IPS DF 6.9 (cell line): ENCODE results near the gene ABCC12.

Source experiments
- DNase-seq: peaks from one replicate; pipeline ENCODE4 v3.0.0-alpha.2; 2013; ENCODE audit warnings: low read depth, low spot score
- H3K27ac ChIP-seq: one replicate; pipeline ENCODE4 v1.5.1; 2013; ENCODE audit warnings: low read length, control low read depth
- H3K27me3 ChIP-seq: 2 replicates; pipeline ENCODE4 v1.6.1; 2013; ENCODE audit warnings: mild to moderate bottlenecking, low read length; ENCODE audit not compliant: control insufficient read depth, insufficient read depth
- H3K36me3 ChIP-seq: 2 replicates; pipeline ENCODE4 v1.6.1; 2013; ENCODE audit warnings: low read length; ENCODE audit not compliant: control insufficient read depth, insufficient read depth
- H3K4me1 ChIP-seq: 2 replicates; pipeline ENCODE4 v1.6.1; 2013; ENCODE audit warnings: low read length; ENCODE audit not compliant: control insufficient read depth, insufficient read depth
- H3K4me3 ChIP-seq: 2 replicates; pipeline ENCODE4 v1.5.1; 2013; ENCODE audit warnings: mild to moderate bottlenecking, low read length
- H3K9me3 ChIP-seq: 2 replicates; pipeline ENCODE4 v1.6.1; 2013; ENCODE audit warnings: low read length, inconsistent platforms; ENCODE audit not compliant: control insufficient read depth, insufficient read depth
- WGBS: extraction: QIAGEN DNeasy Blood & Tissue Kit; methylation state at CpG from one replicate; pipeline ENCODE4 v1.1.7; 2013; ENCODE audit warnings: mixed read lengths, missing lambda C conversion rate; ENCODE audit not compliant: insufficient read length, insufficient coverage; 5-methylcytosine and 5-hydroxymethylcytosine counted together

ABCC12 gene

GRCh38 chr16:48152226-48152625 is 3.6 kb downstream of the ABCC12 start:
- no peaks in the 10 kb centered on the region for H3K36me3 ChIP-seq
- H3K9me3 ChIP-seq = no peaks in the 10 kb centered on the region
- H3K4me3 ChIP-seq = no peak overlapping the region
- no CpG with 5 or more reads among the region's 9 CpGs for WGBS
- no peak for DNase-seq
- H3K4me1 ChIP-seq = no peaks in the 10 kb centered on the region
- no peaks in the 10 kb centered on the region; the same call in 1 of the 2 replicates for H3K27me3 ChIP-seq
- H3K27ac ChIP-seq = no peak overlapping the region

- Histone ChIP-seq H3K9me3 (no peaks in the 10 kb centered on the region), H3K27ac (no peak overlapping the region), H3K4me3 (no peak overlapping the region), H3K4me1 (no peaks in the 10 kb centered on the region), H3K36me3 (no peaks in the 10 kb centered on the region), H3K27me3 (no peaks in the 10 kb centered on the region)
- DNase-seq = no peak
- WGBS = no CpG with 5 or more reads among the region's 1 CpG
Observed at GRCh38 chr16:48150707-48151106, 5.1 kb downstream of the ABCC12 start.

- Histone ChIP-seq H3K27ac (no peak overlapping the region), H3K4me1 (no peaks in the 10 kb centered on the region), H3K4me3 (no peak overlapping the region), H3K9me3 (0 out of 2 replicates have a peak, but pooled peaks cover 2% of the 10 kb centered on the region), H3K36me3 (no peaks in the 10 kb centered on the region), H3K27me3 (no peaks in the 10 kb centered on the region)
- DNase-seq = no peak
- no CpG with 5 or more reads among the region's 4 CpGs for WGBS
Observed at GRCh38 chr16:48146710-48147109, 9.1 kb downstream of the ABCC12 start.

GRCh38 chr16:48146131-48146530 is 9.7 kb downstream of the ABCC12 start:
- no peak overlapping the region for H3K27ac ChIP-seq
- no CpG with 5 or more reads among the region's 7 CpGs for WGBS
- H3K4me3 ChIP-seq = no peak overlapping the region
- H3K4me1 ChIP-seq = no peaks in the 10 kb centered on the region
- H3K27me3 ChIP-seq = no peaks in the 10 kb centered on the region
- H3K9me3 ChIP-seq = 0 out of 2 replicates have a peak, but pooled peaks cover 2% of the 10 kb centered on the region
- H3K36me3 ChIP-seq = no peaks in the 10 kb centered on the region
- DNase-seq = no peak

- no peaks in the 10 kb centered on the region for H3K4me1 ChIP-seq
- H3K9me3 ChIP-seq = 0 out of 2 replicates have a peak, but pooled peaks cover 2% of the 10 kb centered on the region
- no peak overlapping the region for H3K27ac ChIP-seq
- H3K4me3 ChIP-seq = no peak overlapping the region
- WGBS = no CpG with 5 or more reads among the region's 9 CpGs
- no peaks in the 10 kb centered on the region for H3K27me3 ChIP-seq
- no peaks in the 10 kb centered on the region for H3K36me3 ChIP-seq
- no peak for DNase-seq
Observed at GRCh38 chr16:48143812-48144368, 11.9 kb downstream of the ABCC12 start.

- DNase-seq = no peak
- no CpG with 5 or more reads among the region's 6 CpGs for WGBS
Observed at GRCh38 chr16:48140821-48141220, 15.0 kb downstream of the ABCC12 start.

GRCh38 chr16:48139517-48139916 is 16.3 kb downstream of the ABCC12 start:
- no peak overlapping the region for H3K27ac ChIP-seq
- no peaks in the 10 kb centered on the region for H3K36me3 ChIP-seq
- H3K27me3 ChIP-seq = no peaks in the 10 kb centered on the region
- 0 out of 2 replicates have a peak, but pooled peaks cover 2% of the 10 kb centered on the region for H3K9me3 ChIP-seq
- DNase-seq = no peak
- H3K4me1 ChIP-seq = peaks cover 2% of the 10 kb centered on the region; the same call in 1 of the 2 replicates
- no CpG with 5 or more reads among the region's 3 CpGs for WGBS
- H3K4me3 ChIP-seq = no peak overlapping the region

More at GRCh38 chr16:48140821-48141220, 15.0 kb downstream of the ABCC12 start:
- Histone ChIP-seq H3K27me3 (no peaks in the 10 kb centered on the region), H3K4me3 (no peak overlapping the region), H3K36me3 (no peaks in the 10 kb centered on the region), H3K27ac (no peak overlapping the region), H3K4me1 (peaks cover 2% of the 10 kb centered on the region; the same call in 1 of the 2 replicates), H3K9me3 (0 out of 2 replicates have a peak, but pooled peaks cover 2% of the 10 kb centered on the region)

GRCh38 chr16:48138543-48138942 is 17.2 kb downstream of the ABCC12 start:
- WGBS = no CpG with 5 or more reads among the region's 2 CpGs
- H3K4me1 ChIP-seq = peaks cover 2% of the 10 kb centered on the region; the same call in 1 of the 2 replicates
- 0 out of 2 replicates have a peak, but pooled peaks cover 2% of the 10 kb centered on the region for H3K9me3 ChIP-seq
- no peak overlapping the region for H3K4me3 ChIP-seq
- H3K27me3 ChIP-seq = no peaks in the 10 kb centered on the region
- H3K36me3 ChIP-seq = no peaks in the 10 kb centered on the region
- no peak overlapping the region for H3K27ac ChIP-seq
- DNase-seq = no peak

GRCh38 chr16:48137822-48138221 is 18.0 kb downstream of the ABCC12 start:
- Histone ChIP-seq H3K4me1 (peaks cover 2% of the 10 kb centered on the region; the same call in 1 of the 2 replicates), H3K4me3 (no peak overlapping the region), H3K9me3 (no peaks in the 10 kb centered on the region), H3K27ac (no peak overlapping the region), H3K36me3 (no peaks in the 10 kb centered on the region), H3K27me3 (no peaks in the 10 kb centered on the region)
- no CpG with 5 or more reads among the region's 3 CpGs for WGBS
- no peak for DNase-seq

GRCh38 chr16:48136547-48137360 is 19.0 kb downstream of the ABCC12 start:
- H3K4me1 ChIP-seq = peaks cover 2% of the 10 kb centered on the region; the same call in 1 of the 2 replicates
- no peaks in the 10 kb centered on the region for H3K9me3 ChIP-seq
- no peak for DNase-seq
- no peak overlapping the region for H3K4me3 ChIP-seq
- no CpG with 5 or more reads among the region's 9 CpGs for WGBS
- no peak overlapping the region for H3K27ac ChIP-seq
- H3K27me3 ChIP-seq = no peaks in the 10 kb centered on the region
- H3K36me3 ChIP-seq = no peaks in the 10 kb centered on the region
